GM21390 (cell line): ENCODE results near the gene ADAMTS2.
"Not testable (repeated sequence)": the region's sequence is repeated elsewhere in the genome, so short reads cannot be mapped to it uniquely, and the experiment has no call there.

Source experiments
- ATAC-seq: cut with Tn5 transposase; IDR thresholded peaks from one replicate; pipeline ENCODE4 v1.9.1; 2021; ENCODE audit not compliant: unreplicated experiment

Gene ADAMTS2

GRCh38 chr5:179221196-179221876 is 123.9 kb downstream of the ADAMTS2 start:
- ATAC-seq: no peak

GRCh38 chr5:179220716-179221115 is 124.5 kb downstream of the ADAMTS2 start:
- no peak for ATAC-seq

GRCh38 chr5:179219661-179220620 is 125.3 kb downstream of the ADAMTS2 start:
- no peak for ATAC-seq

- ATAC-seq: no peak
Observed at GRCh38 chr5:179218943-179219330, 126.3 kb downstream of the ADAMTS2 start.

GRCh38 chr5:179217956-179218942 is 127.0 kb downstream of the ADAMTS2 start:
- ATAC-seq: no peak

GRCh38 chr5:179217356-179217755 is 127.9 kb downstream of the ADAMTS2 start:
- no peak for ATAC-seq

- not testable (repeated sequence) for ATAC-seq
Observed at GRCh38 chr5:179216381-179216780, 128.9 kb downstream of the ADAMTS2 start.

GRCh38 chr5:179215576-179215975 is 129.7 kb downstream of the ADAMTS2 start:
- no peak for ATAC-seq

GRCh38 chr5:179214678-179215077 is 130.6 kb downstream of the ADAMTS2 start:
- no peak for ATAC-seq

- no peak for ATAC-seq
Observed at GRCh38 chr5:179212870-179213269, 132.4 kb downstream of the ADAMTS2 start.

- no peak for ATAC-seq
Observed at GRCh38 chr5:179211631-179212030, 133.6 kb downstream of the ADAMTS2 start.

GRCh38 chr5:179211068-179211467 is 134.2 kb downstream of the ADAMTS2 start:
- no peak for ATAC-seq

- no peak for ATAC-seq
Observed at GRCh38 chr5:179210478-179210877, 134.8 kb downstream of the ADAMTS2 start.

- ATAC-seq: no peak
Observed at GRCh38 chr5:179209359-179210150, 135.7 kb downstream of the ADAMTS2 start.

- ATAC-seq: no peak
Observed at GRCh38 chr5:179208706-179209358, 136.4 kb downstream of the ADAMTS2 start.

- no peak for ATAC-seq
Observed at GRCh38 chr5:179207920-179208705, 137.1 kb downstream of the ADAMTS2 start.

- ATAC-seq: no peak
Observed at GRCh38 chr5:179207470-179207869, 137.8 kb downstream of the ADAMTS2 start.

GRCh38 chr5:179206366-179206765 is 138.9 kb downstream of the ADAMTS2 start:
- no peak for ATAC-seq

GRCh38 chr5:179205277-179205676 is 140.0 kb downstream of the ADAMTS2 start:
- ATAC-seq: no peak
